SK-N-SH (cell line): Measurements from ENCODE around the gene KCNJ4. TPM values are rescaled to one million over a fixed set of nuclear protein-coding genes. Genes with fewer than 3 reads are reported as not detected.

Experiments used
- CTCF ChIA-PET: fragments of 300-600, 350-600 bp; formaldehyde crosslinking; extraction: SDS; loops from one replicate; lab custom pipeline; 2021; lab: Yijun Ruan, JAX
- POLR2A ChIA-PET: fragments of 350-600 bp; sonication (Branson Sonifier 250); formaldehyde crosslinking; extraction: SDS; loops from one replicate; lab custom pipeline; 2020; ENCODE audit warnings: antibody characterized with exemption, inconsistent platforms; lab: Yijun Ruan, JAX
- DNase-seq: peaks from one replicate; pipeline ENCODE4 v3.0.0; 2012
- H2AFZ ChIP-seq: fragments of 200-600 bp; sonication (generic); 2 replicates; pipeline ENCODE4 v1.8.1; 2016; ENCODE audit warnings: antibody characterized with exemption, mild to moderate bottlenecking, low read depth
- H3F3A ChIP-seq: fragments of 200-600 bp; sonication (generic); replicated peaks from 2 replicates; pipeline ENCODE3; 2016; ENCODE audit warnings: antibody characterized with exemption, mild to moderate bottlenecking; ENCODE audit not compliant: insufficient read depth
- H3K27ac ChIP-seq, 2 experiments: fragments of 200-500 bp in 1 of 2; fragments of 200-600 bp in 1 of 2; sonication (Bioruptor generic) in 1 of 2; sonication (generic), shearing (Covaris generic) in 1 of 2; 2 replicates each; pipeline versions ENCODE4 v1.5.1 to v1.6.1; 2014 to 2016; ENCODE audit warnings: low read depth in 2 of 2, inconsistent platforms in 1 of 2, low read length in 1 of 2, mild to moderate bottlenecking in 1 of 2, mixed read lengths in 1 of 2
- H3K27me3 ChIP-seq: fragments of 200-600 bp; sonication (generic), shearing (Covaris generic); 2 replicates; pipeline ENCODE4 v1.6.1; 2016; ENCODE audit warnings: mixed run types; ENCODE audit not compliant: insufficient read depth
- H3K36me3 ChIP-seq, 2 experiments: fragments of 200-500 bp in 1 of 2; fragments of 200-600 bp in 1 of 2; sonication (Bioruptor generic) in 1 of 2; sonication (generic) in 1 of 2; replicated peaks in 1 of 2; 2 replicates each; pipeline versions ENCODE3 to v1.5.1; 2014 to 2016; ENCODE audit warnings: low read length in 1 of 2, mild to moderate bottlenecking in 1 of 2; ENCODE audit not compliant: insufficient read depth in 2 of 2, control insufficient read depth in 1 of 2
- H3K4me1 ChIP-seq, 2 experiments: fragments of 200-500 bp in 1 of 2; fragments of 200-600 bp in 1 of 2; sonication (Bioruptor generic) in 1 of 2; sonication (generic), shearing (Covaris generic) in 1 of 2; 2 replicates each; pipeline versions ENCODE4 v1.5.1 to v1.6.1; 2014 to 2016; ENCODE audit warnings: low read depth in 1 of 2, low read length in 1 of 2, mixed run types in 1 of 2; ENCODE audit not compliant: insufficient read depth in 2 of 2, control insufficient read depth in 1 of 2
- H3K4me2 ChIP-seq: fragments of 200-600 bp; sonication (generic), shearing (Covaris generic); 2 replicates; pipeline ENCODE4 v1.6.1; 2017; ENCODE audit warnings: mixed run types
- H3K4me3 ChIP-seq, 2 experiments: fragments of 200-500 bp in 1 of 2; fragments of 200-600 bp in 1 of 2; sonication (Bioruptor generic) in 1 of 2; sonication (generic), shearing (Covaris generic) in 1 of 2; 2 replicates each; pipeline versions ENCODE4 v1.5.1 to v1.8.1; 2014 to 2016; ENCODE audit warnings: low read depth in 2 of 2, inconsistent platforms in 1 of 2, low read length in 1 of 2, mild to moderate bottlenecking in 1 of 2, mixed read lengths in 1 of 2, moderate library complexity in 1 of 2
- H3K79me2 ChIP-seq: fragments of 200-600 bp; sonication (generic); 2 replicates; pipeline ENCODE4 v1.8.1; 2017; ENCODE audit warnings: mild to moderate bottlenecking; ENCODE audit not compliant: insufficient read depth
- H3K9ac ChIP-seq: fragments of 200-600 bp; sonication (generic); 2 replicates; pipeline ENCODE4 v1.6.1; 2017; ENCODE audit warnings: mixed run types
- H3K9me2 ChIP-seq: fragments of 200-600 bp; sonication (generic); 2 replicates; pipeline ENCODE4 v1.6.1; 2017; ENCODE audit warnings: mixed run types
- H3K9me3 ChIP-seq: fragments of 200-600 bp; sonication (generic); 2 replicates; pipeline ENCODE4 v1.6.1; 2017; ENCODE audit warnings: mixed run types, mild to moderate bottlenecking, moderate library complexity
- H4K20me1 ChIP-seq: fragments of 200-600 bp; sonication (generic); 2 replicates; pipeline ENCODE4 v1.6.1; 2017; ENCODE audit warnings: mild to moderate bottlenecking, mixed run types; ENCODE audit not compliant: insufficient read depth
- CHD2 ChIP-seq: fragments of 150-350 bp; IDR thresholded peaks from 2 replicates; pipeline ENCODE4 v1.6.1; 2018; ENCODE audit warnings: low read length; ENCODE audit not compliant: partially characterized antibody
- ELF1 ChIP-seq: IDR thresholded peaks from 2 replicates; pipeline ENCODE4 v1.4.0; 2012
- FOSL2 ChIP-seq: IDR thresholded peaks from 2 replicates; pipeline ENCODE4 v1.4.0; 2012; ENCODE audit warnings: low read depth, mild to moderate bottlenecking, moderate library complexity, borderline replicate concordance
- FOXJ3 ChIP-seq: sonication (generic); formaldehyde crosslinking; IDR thresholded peaks from 2 replicates; pipeline ENCODE4 v1.5.1; 2020; ENCODE audit warnings: mild to moderate bottlenecking, missing genetic modification reagents
- FOXM1 ChIP-seq: IDR thresholded peaks from 2 replicates; pipeline ENCODE4 v1.4.0; 2012; ENCODE audit warnings: low read depth, mild to moderate bottlenecking
- GABPA ChIP-seq: IDR thresholded peaks from 2 replicates; pipeline ENCODE4 v1.4.0; 2012; ENCODE audit warnings: low read depth, mild to moderate bottlenecking
- GATA2 ChIP-seq: sonication (generic); formaldehyde crosslinking; IDR thresholded peaks from 2 replicates; pipeline ENCODE4 v1.5.0; 2020; ENCODE audit warnings: mild to moderate bottlenecking, missing genetic modification reagents
- IRF3 ChIP-seq: fragments of 150-350 bp; IDR thresholded peaks from 2 replicates; pipeline ENCODE4 v1.6.1; 2016; ENCODE audit warnings: mild to moderate bottlenecking, low read depth, low read length
- MAX ChIP-seq: IDR thresholded peaks from 2 replicates; pipeline ENCODE4 v1.4.0; 2012; ENCODE audit warnings: low read depth
- NRF1 ChIP-seq: IDR thresholded peaks from 2 replicates; pipeline ENCODE4 v1.6.1; 2012; ENCODE audit warnings: low read depth, mild to moderate bottlenecking, low read length
- REST ChIP-seq: IDR thresholded peaks from 2 replicates; pipeline ENCODE4 v1.6.1; 2012; ENCODE audit warnings: mild to moderate bottlenecking, low read depth, low read length, moderate library complexity
- RFX5 ChIP-seq: IDR thresholded peaks from 2 replicates; pipeline ENCODE4 v1.6.1; 2012; ENCODE audit warnings: mild to moderate bottlenecking, improper control_type of control experiment, low read length
- RXRA ChIP-seq: IDR thresholded peaks from 2 replicates; pipeline ENCODE4 v1.4.0; 2012; ENCODE audit warnings: low read depth, mild to moderate bottlenecking, borderline replicate concordance
- TEAD4 ChIP-seq: IDR thresholded peaks from 2 replicates; pipeline ENCODE4 v1.4.0; 2012; ENCODE audit warnings: mild to moderate bottlenecking, borderline replicate concordance; ENCODE audit not compliant: insufficient read depth
- USF2 ChIP-seq: fragments of 150-350 bp; IDR thresholded peaks from 2 replicates; pipeline ENCODE4 v1.6.1; 2017; ENCODE audit warnings: antibody characterized with exemption, low read length, low read depth, borderline replicate concordance
- WGBS: methylation state at CpG from one replicate; pipeline ENCODE4 v1.1.6; 2017; ENCODE audit warnings: low lambda C conversion rate; 5-methylcytosine and 5-hydroxymethylcytosine counted together
- polyA plus RNA-seq, 3 experiments: library from polyadenylated mRNA; depleted of rRNA; stranded (reverse); fragments of >200 nt; gene quantifications; 2 replicates each; pipeline ENCODE4 v1.2.3, GENCODE V29; 2012

KCNJ4 gene
- polyA plus RNA-seq, 1 of the 3 experiments (the other 2 are of a cell fraction), result not detected

GRCh38 chr22:38441620-38442287 lies 13.2 kb downstream of the KCNJ4 start:
- Histone ChIP-seq H4K20me1 (no peaks in the 10 kb centered on the region), H3K79me2 (no peaks in the 10 kb centered on the region), H3K4me1 (no peaks in the 10 kb centered on the region), H3F3A (no peaks in the 10 kb centered on the region), H3K4me2 (no peak overlapping the region), H3K4me3 (no peak overlapping the region), H2AFZ (no peak overlapping the region), H3K27me3 (no peaks in the 10 kb centered on the region), H3K36me3 (no peaks in the 10 kb centered on the region), H3K9me3 (no peaks in the 10 kb centered on the region), H3K27ac (no peak overlapping the region), H3K9me2 (no peaks in the 10 kb centered on the region), H3K9ac (no peak overlapping the region)
- POLR2A ChIA-PET, result no interaction called here
- CTCF ChIA-PET, result no interaction called here
- 72% methylated on average over 12 of the region's 16 CpGs for WGBS
- TF ChIP-seq FOXJ3 (no peak), USF2 (no peak), RFX5 (no peak), IRF3 (no peak), MAX (no peak), ELF1 (no peak), REST (no peak), NRF1 (no peak), GATA2 (no peak), FOXM1 (no peak), FOSL2 (no peak), CHD2 (no peak), TEAD4 (no peak), RXRA (no peak), GABPA (no peak)
- DNase-seq, result no peak
